Progenitor cell of endocrine pancreas (in vitro differentiated cells): Measurements from ENCODE around the gene MAPK7. TPM values are rescaled to one million over a fixed set of nuclear protein-coding genes. Genes with fewer than 3 reads are reported as not detected.
"Not testable (repeated sequence)": the region's sequence is repeated elsewhere in the genome, so short reads cannot be mapped to it uniquely, and the experiment has no call there.

ENCODE experiments used
- DNase-seq: peaks from one replicate; pipeline ENCODE4 v3.0.0; 2021; ENCODE audit warnings: low spot score; ENCODE audit not compliant: unreplicated experiment
- H3K27ac Mint-ChIP-seq: 2 replicates; pipeline ENCODE4 v1.8.0; 2021; ENCODE audit warnings: mild to moderate bottlenecking, moderate library complexity, mixed read lengths
- H3K27me3 Mint-ChIP-seq: 2 replicates; pipeline ENCODE4 v1.8.0; 2021; ENCODE audit warnings: mixed read lengths
- H3K36me3 Mint-ChIP-seq: 2 replicates; pipeline ENCODE4 v1.8.0; 2022; ENCODE audit warnings: mixed read lengths; ENCODE audit not compliant: insufficient read depth
- H3K4me1 Mint-ChIP-seq: 2 replicates; pipeline ENCODE4 v1.8.0; 2021; ENCODE audit warnings: low read depth, mixed read lengths
- H3K4me3 Mint-ChIP-seq: 2 replicates; pipeline ENCODE4 v1.8.0; 2021; ENCODE audit warnings: low read depth, mild to moderate bottlenecking, moderate library complexity, mixed read lengths
- H3K9me3 Mint-ChIP-seq: 2 replicates; pipeline ENCODE4 v1.8.0; 2021; ENCODE audit warnings: low read depth, mixed read lengths
- CTCF ChIP-seq: fragments of 200-600 bp; sonication (generic); IDR thresholded peaks from one replicate; pipeline ENCODE4 v1.5.0; 2021; ENCODE audit warnings: antibody characterized with exemption, mild to moderate bottlenecking; ENCODE audit not compliant: unreplicated experiment
- total RNA-seq: library from RNA; stranded (reverse); gene quantifications from 2 replicates; pipeline ENCODE4 v1.2.1, GENCODE V29; 2021

The MAPK7 gene
- total RNA-seq, 1 donor from 2014 or later, result 41.8 TPM

- peak overlapping the region; percentile 86 for H3K27ac Mint-ChIP-seq
- no peak for DNase-seq
Observed at GRCh38 chr17:19347323-19348080, 30.8 kb upstream of the MAPK7 start.

GRCh38 chr17:19348081-19348650 lies 30.1 kb upstream of the MAPK7 start:
- Mint-ChIP-seq H3K27ac (peak overlapping the region; percentile 41), H3K36me3 (peaks cover 13% of the 10 kb centered on the region), H3K9me3 (no peaks in the 10 kb centered on the region), H3K4me3 (no peak overlapping the region), H3K27me3 (no peaks in the 10 kb centered on the region), H3K4me1 (peaks cover 8% of the 10 kb centered on the region)
- no peak for TF ChIP-seq CTCF
- no peak for DNase-seq

More at GRCh38 chr17:19347323-19348080, 30.8 kb upstream of the MAPK7 start:
- Mint-ChIP-seq H3K4me1 (peaks cover 8% of the 10 kb centered on the region), H3K36me3 (peaks cover 13% of the 10 kb centered on the region), H3K9me3 (no peaks in the 10 kb centered on the region), H3K27me3 (no peaks in the 10 kb centered on the region), H3K4me3 (no peak overlapping the region)
- TF ChIP-seq CTCF, result no peak

GRCh38 chr17:19348806-19349205 lies 29.5 kb upstream of the MAPK7 start:
- no peak for DNase-seq
- no peak for TF ChIP-seq CTCF
- H3K27me3 Mint-ChIP-seq, result no peaks in the 10 kb centered on the region
- peaks cover 13% of the 10 kb centered on the region for H3K36me3 Mint-ChIP-seq
- peaks cover 8% of the 10 kb centered on the region for H3K4me1 Mint-ChIP-seq
- H3K9me3 Mint-ChIP-seq, result no peaks in the 10 kb centered on the region
- no peak overlapping the region for H3K27ac Mint-ChIP-seq
- H3K4me3 Mint-ChIP-seq, result no peak overlapping the region

- H3K27ac Mint-ChIP-seq, DNase-seq, H3K4me1 Mint-ChIP-seq, H3K4me3 Mint-ChIP-seq, H3K9me3 Mint-ChIP-seq, H3K27me3 Mint-ChIP-seq: not testable (repeated sequence)
- H3K36me3 Mint-ChIP-seq, result peaks cover 13% of the 10 kb centered on the region
Observed at GRCh38 chr17:19353401-19353800, 24.9 kb upstream of the MAPK7 start.

- H3K27me3 Mint-ChIP-seq, result no peaks in the 10 kb centered on the region
- H3K27ac Mint-ChIP-seq, result peak overlapping the region; percentile 68
- no peaks in the 10 kb centered on the region for H3K4me1 Mint-ChIP-seq
- H3K36me3 Mint-ChIP-seq, result peaks cover 13% of the 10 kb centered on the region
- no peak for DNase-seq
- TF ChIP-seq CTCF, result no peak
- H3K4me3 Mint-ChIP-seq, result no peak overlapping the region
- H3K9me3 Mint-ChIP-seq, result no peaks in the 10 kb centered on the region
Observed at GRCh38 chr17:19354748-19355147, 23.6 kb upstream of the MAPK7 start.

GRCh38 chr17:19357351-19357750 lies 20.9 kb upstream of the MAPK7 start:
- no peak for DNase-seq
- H3K4me1 Mint-ChIP-seq, result peaks cover 7% of the 10 kb centered on the region

More at GRCh38 chr17:19357351-19357750, 20.9 kb upstream of the MAPK7 start:
- Mint-ChIP-seq H3K9me3 (no peaks in the 10 kb centered on the region), H3K4me3 (no peak overlapping the region), H3K27me3 (no peaks in the 10 kb centered on the region), H3K27ac (no peak overlapping the region), H3K36me3 (peaks cover 4% of the 10 kb centered on the region)
- TF ChIP-seq CTCF, result no peak
